Hepatocyte (in vitro differentiated cells): ENCODE data around the gene TLNRD1.

Source experiments
- EZH2phosphoT487 ChIP-seq: fragments of 200-600 bp; sonication (generic); IDR thresholded peaks from one replicate; pipeline ENCODE4 v1.6.1; 2018; ENCODE audit warnings: antibody characterized with exemption, mild to moderate bottlenecking, low read depth, moderate library complexity; ENCODE audit not compliant: unreplicated experiment, severe bottlenecking
- TF ChIP-seq, protein P1 (sequence below): fragments of 200-600 bp; sonication (generic); IDR thresholded peaks from 2 replicates; pipeline ENCODE4 v1.5.1; 2016; ENCODE audit warnings: antibody characterized with exemption, mild to moderate bottlenecking; ENCODE audit not compliant: poor library complexity

DNA sequence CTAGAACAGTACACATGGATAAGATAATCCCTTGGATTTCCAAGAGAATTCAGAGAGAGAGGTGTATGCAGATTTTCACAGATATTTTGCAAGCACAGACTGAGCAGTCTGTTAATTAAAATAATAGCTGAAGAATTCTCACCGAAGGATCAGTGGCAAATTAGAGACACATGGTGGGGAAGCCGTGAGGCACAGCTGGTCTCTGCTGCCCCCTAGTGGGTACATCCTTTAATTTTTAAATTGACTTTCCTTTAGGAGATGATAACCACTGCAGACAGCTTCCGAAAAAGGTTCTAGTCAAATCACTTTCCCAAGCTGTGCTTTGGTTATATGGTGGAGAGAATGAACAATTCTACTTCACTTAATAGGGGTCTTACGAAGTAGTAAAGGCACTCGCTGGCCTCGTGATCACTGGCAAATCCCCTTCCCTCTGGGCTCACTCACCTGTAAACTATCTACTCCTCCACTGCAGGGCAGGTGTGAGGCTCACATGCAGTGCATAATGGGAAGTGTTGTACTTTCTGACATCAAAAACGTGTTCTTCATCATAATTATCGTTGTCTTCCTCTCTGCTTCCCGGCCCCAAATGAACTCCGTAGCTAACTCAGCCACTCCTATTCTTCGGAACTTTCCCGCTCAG is 30.6 kb upstream of the TLNRD1 start:
- no peak for TF ChIP-seq EZH2phosphoT487
- TF ChIP-seq, protein P1, sequence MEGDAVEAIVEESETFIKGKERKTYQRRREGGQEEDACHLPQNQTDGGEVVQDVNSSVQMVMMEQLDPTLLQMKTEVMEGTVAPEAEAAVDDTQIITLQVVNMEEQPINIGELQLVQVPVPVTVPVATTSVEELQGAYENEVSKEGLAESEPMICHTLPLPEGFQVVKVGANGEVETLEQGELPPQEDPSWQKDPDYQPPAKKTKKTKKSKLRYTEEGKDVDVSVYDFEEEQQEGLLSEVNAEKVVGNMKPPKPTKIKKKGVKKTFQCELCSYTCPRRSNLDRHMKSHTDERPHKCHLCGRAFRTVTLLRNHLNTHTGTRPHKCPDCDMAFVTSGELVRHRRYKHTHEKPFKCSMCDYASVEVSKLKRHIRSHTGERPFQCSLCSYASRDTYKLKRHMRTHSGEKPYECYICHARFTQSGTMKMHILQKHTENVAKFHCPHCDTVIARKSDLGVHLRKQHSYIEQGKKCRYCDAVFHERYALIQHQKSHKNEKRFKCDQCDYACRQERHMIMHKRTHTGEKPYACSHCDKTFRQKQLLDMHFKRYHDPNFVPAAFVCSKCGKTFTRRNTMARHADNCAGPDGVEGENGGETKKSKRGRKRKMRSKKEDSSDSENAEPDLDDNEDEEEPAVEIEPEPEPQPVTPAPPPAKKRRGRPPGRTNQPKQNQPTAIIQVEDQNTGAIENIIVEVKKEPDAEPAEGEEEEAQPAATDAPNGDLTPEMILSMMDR = peak; percentile 91
